ENCODE measurements around the gene CGREF1. TPM values are rescaled to one million over a fixed set of nuclear protein-coding genes. Genes with fewer than 3 reads are reported as not detected.

Gene CGREF1
- total RNA-seq, 4 donors from 2014 or later, result 0.50 to 1.4 (median 0.92) TPM; not detected in 1

DNA sequence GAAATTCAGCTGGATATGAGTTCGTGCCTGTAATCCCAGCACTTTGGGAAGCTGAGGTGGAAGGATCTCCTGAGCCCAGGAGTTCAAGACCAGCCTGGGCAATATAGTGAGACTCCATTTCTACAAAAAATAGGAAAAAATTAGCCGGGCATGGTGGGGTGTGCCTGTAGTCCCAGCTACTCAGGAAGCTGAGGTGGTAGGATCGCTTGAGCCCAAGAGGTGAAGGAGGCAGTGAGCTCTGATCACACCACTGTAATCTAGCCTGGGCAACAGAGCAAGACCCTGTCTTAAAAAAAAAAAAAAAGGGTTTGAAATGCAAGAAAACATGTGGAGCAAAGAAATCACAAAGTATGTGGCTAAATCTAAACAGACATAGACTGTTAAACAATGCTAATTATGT, 9.8 kb downstream of the CGREF1 start:
- H3K9me3 ChIP-seq, result no peaks in the 10 kb centered on the region
- H3K27ac ChIP-seq (replicated peaks in 1 of 4), result no peak overlapping the region
- no peak for DNase-seq (ENCODE audit: extremely low spot score)
- H3K4me1 ChIP-seq, result no peaks in the 10 kb centered on the region
- H3K4me3 ChIP-seq, result no peak overlapping the region
- H3K36me3 ChIP-seq, result no peaks in the 10 kb centered on the region
- TF ChIP-seq CTCF (IDR thresholded peaks at IDR 0.05) (no peak), POLR2AphosphoS5 (IDR thresholded peaks at IDR 0.05) (no peak), EP300 (IDR thresholded peaks at IDR 0.05) (no peak), POLR2A (IDR thresholded peaks at IDR 0.05; ENCODE audit: low read depth) (no peak)
- 92% methylated on average over 3 of the region's 3 CpGs for WGBS
- peaks cover 0 to 36% (median 0%) of the 10 kb centered on the region in 4 donors for H3K27me3 ChIP-seq
- intact Hi-C loops (cut with DNase I), result no loop called here

- TF ChIP-seq POLR2A (IDR thresholded peaks at IDR 0.05; ENCODE audit: low read depth) (no peak), POLR2AphosphoS5 (IDR thresholded peaks at IDR 0.05) (no peak), EP300 (IDR thresholded peaks at IDR 0.05) (no peak), CTCF (IDR thresholded peaks at IDR 0.05) (no peak)
- no peak for DNase-seq (ENCODE audit: extremely low spot score)
- no peak overlapping the region for H3K27ac ChIP-seq (replicated peaks in 1 of 4)
- no peaks in the 10 kb centered on the region for H3K9me3 ChIP-seq
- no peak overlapping the region for H3K4me3 ChIP-seq
- H3K36me3 ChIP-seq, result no peaks in the 10 kb centered on the region
- no peaks in the 10 kb centered on the region for H3K4me1 ChIP-seq
- peaks cover 0 to 39% (median 0%) of the 10 kb centered on the region in 4 donors for H3K27me3 ChIP-seq
- WGBS, result 81% methylated on average over 2 of the region's 2 CpGs
- intact Hi-C loops (cut with DNase I), result no loop called here
These were observed 10.7 kb downstream of the CGREF1 start for GRCh38 chr2:27108221-27108620.

- no peak for DNase-seq (ENCODE audit: extremely low spot score)
- 56% methylated on average over 3 of the region's 3 CpGs for WGBS
- Histone ChIP-seq H3K27ac (replicated peaks in 1 of 4) (no peak overlapping the region), H3K9me3 (no peaks in the 10 kb centered on the region), H3K4me3 (no peak overlapping the region), H3K36me3 (no peaks in the 10 kb centered on the region), H3K27me3 (peaks cover 0 to 39% (median 0%) of the 10 kb centered on the region in 4 donors), H3K4me1 (no peaks in the 10 kb centered on the region)
- intact Hi-C loops (cut with DNase I), result no loop called here
- TF ChIP-seq POLR2AphosphoS5 (IDR thresholded peaks at IDR 0.05) (no peak), EP300 (IDR thresholded peaks at IDR 0.05) (no peak), POLR2A (IDR thresholded peaks at IDR 0.05; ENCODE audit: low read depth) (no peak), CTCF (IDR thresholded peaks at IDR 0.05) (no peak)
These were observed 12.9 kb downstream of the CGREF1 start for GRCh38 chr2:27105981-27106380.

DNA sequence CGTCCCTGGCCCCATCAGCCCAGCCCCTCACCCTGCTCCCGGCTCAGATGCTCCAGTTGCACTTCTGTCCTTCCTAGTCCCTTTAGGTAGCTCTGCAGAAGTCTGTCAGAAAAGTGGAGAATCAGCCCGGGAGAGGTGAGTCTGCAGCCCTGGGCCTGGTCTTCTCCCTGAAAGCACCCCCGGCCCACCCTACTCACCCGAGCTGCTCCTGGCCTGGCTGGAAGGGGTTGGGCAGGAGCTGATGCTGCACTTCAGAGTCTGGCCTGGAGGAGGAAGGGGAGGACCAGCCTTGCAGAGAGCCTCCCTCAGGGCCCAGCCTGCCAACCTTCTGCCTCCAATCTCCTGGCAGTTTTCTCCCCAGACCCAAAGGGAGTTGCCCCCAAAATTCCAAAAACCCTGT, 16.6 kb downstream of the CGREF1 start:
- H3K4me3 ChIP-seq, result no peak overlapping the region
- WGBS, result 76% methylated on average over 5 of the region's 5 CpGs

More for the DNA sequence above, 16.6 kb downstream of the CGREF1 start:
- Histone ChIP-seq H3K4me1 (no peaks in the 10 kb centered on the region), H3K9me3 (no peaks in the 10 kb centered on the region), H3K27me3 (peaks cover 0 to 34% (median 0%) of the 10 kb centered on the region in 4 donors), H3K36me3 (peaks cover 0 to 9% (median 4%) of the 10 kb centered on the region in 4 donors), H3K27ac (replicated peaks in 1 of 4) (no peak overlapping the region)
- TF ChIP-seq EP300 (IDR thresholded peaks at IDR 0.05), result no peak
- TF ChIP-seq POLR2AphosphoS5 (IDR thresholded peaks at IDR 0.05), result no peak
- no peak for TF ChIP-seq POLR2A (IDR thresholded peaks at IDR 0.05; ENCODE audit: low read depth)
- TF ChIP-seq CTCF (IDR thresholded peaks at IDR 0.05), result no peak
- no peak for DNase-seq (ENCODE audit: extremely low spot score)
- intact Hi-C loops (cut with DNase I), result no loop called here
